ENCODE measurements around the gene TCEAL3.
A peak's percentile ranks its signal among the peaks of the same experiment; 100 is the strongest.

- TF ChIP-seq CTCF (IDR thresholded peaks at IDR 0.05): peak; percentile 66
- TF ChIP-seq POLR2AphosphoS5 (IDR thresholded peaks at IDR 0.05; ENCODE audit: low read depth, low read length): no peak
Observed at GRCh38 chrX:103630171-103630511, 22.4 kb downstream of the TCEAL3 start.
